Measurements from ENCODE around the gene TMTC1.

TMTC1 gene

GRCh38 chr12:29738365-29738764, 45.4 kb downstream of the TMTC1 start:
- no peak for DNase-seq

GRCh38 chr12:29737644-29738043, 46.1 kb downstream of the TMTC1 start:
- DNase-seq: no peak

- no peak for DNase-seq
These were observed 48.1 kb downstream of the TMTC1 start for GRCh38 chr12:29735604-29736003.

GRCh38 chr12:29734734-29735133, 49.0 kb downstream of the TMTC1 start:
- DNase-seq: no peak

- no peak for DNase-seq
These were observed 49.4 kb downstream of the TMTC1 start for GRCh38 chr12:29734305-29734704.

GRCh38 chr12:29733501-29733900, 50.2 kb downstream of the TMTC1 start:
- no peak for DNase-seq

- DNase-seq: no peak
These were observed 50.7 kb downstream of the TMTC1 start for GRCh38 chr12:29733060-29733459.

- DNase-seq: no peak
These were observed 51.1 kb downstream of the TMTC1 start for GRCh38 chr12:29732593-29732992.

- DNase-seq: no peak
These were observed 51.6 kb downstream of the TMTC1 start for GRCh38 chr12:29732191-29732590.

GRCh38 chr12:29731591-29731990, 52.2 kb downstream of the TMTC1 start:
- DNase-seq: no peak

GRCh38 chr12:29730481-29730880, 53.3 kb downstream of the TMTC1 start:
- DNase-seq: no peak

GRCh38 chr12:29728030-29728429, 55.7 kb downstream of the TMTC1 start:
- no peak for DNase-seq

GRCh38 chr12:29726741-29727348, 56.9 kb downstream of the TMTC1 start:
- DNase-seq: no peak

GRCh38 chr12:29726321-29726692, 57.4 kb downstream of the TMTC1 start:
- no peak for DNase-seq

- no peak for DNase-seq
These were observed 58.0 kb downstream of the TMTC1 start for GRCh38 chr12:29725587-29726320.

GRCh38 chr12:29722164-29722563, 61.6 kb downstream of the TMTC1 start:
- no peak for DNase-seq

GRCh38 chr12:29719381-29719780, 64.4 kb downstream of the TMTC1 start:
- no peak for DNase-seq

GRCh38 chr12:29717540-29718100, 66.1 kb downstream of the TMTC1 start:
- no peak for DNase-seq

- no peak for DNase-seq
These were observed 68.8 kb downstream of the TMTC1 start for GRCh38 chr12:29714966-29715365.

- no peak for DNase-seq
These were observed 70.0 kb downstream of the TMTC1 start for GRCh38 chr12:29713729-29714128.

- no peak for DNase-seq
These were observed 72.4 kb downstream of the TMTC1 start for GRCh38 chr12:29711381-29711780.

- DNase-seq: no peak
These were observed 73.6 kb downstream of the TMTC1 start for GRCh38 chr12:29710104-29710503.

- no peak for DNase-seq
These were observed 74.2 kb downstream of the TMTC1 start for GRCh38 chr12:29709496-29710040.

- no peak for DNase-seq
These were observed 74.7 kb downstream of the TMTC1 start for GRCh38 chr12:29709054-29709453.
